K562 treated with DMSO at 1 percent for 24 hours (cell line): ENCODE measurements around the gene RHD. TPM values are rescaled to one million over a fixed set of nuclear protein-coding genes. Genes with fewer than 3 reads are reported as not detected.

Source experiments
- total RNA-seq: library from RNA; unstranded; fragments of 300-600 nt; gene quantifications from 2 replicates; pipeline ENCODE4 v1.2.3, GENCODE V29; 2022; ENCODE audit warnings: low read depth; ENCODE audit not compliant: insufficient read depth

Gene RHD
- total RNA-seq, result 6.1 and 8.1 TPM in 2 replicates

GRCh38 chr1:25272238-25272637 is at the start of gene RHD:
TSS of gene RHD (plus strand) at chr1:25272509. CDS start at chr1:25272548, 39 bp downstream.

GRCh38 chr1:25232027-25232865 is 40.1 kb upstream of the RHD start, which contains the start of gene SYF2:
TSS of gene SYF2 (minus strand) at chr1:25232502. CDS start at chr1:25232467, 35 bp downstream.

DNA sequence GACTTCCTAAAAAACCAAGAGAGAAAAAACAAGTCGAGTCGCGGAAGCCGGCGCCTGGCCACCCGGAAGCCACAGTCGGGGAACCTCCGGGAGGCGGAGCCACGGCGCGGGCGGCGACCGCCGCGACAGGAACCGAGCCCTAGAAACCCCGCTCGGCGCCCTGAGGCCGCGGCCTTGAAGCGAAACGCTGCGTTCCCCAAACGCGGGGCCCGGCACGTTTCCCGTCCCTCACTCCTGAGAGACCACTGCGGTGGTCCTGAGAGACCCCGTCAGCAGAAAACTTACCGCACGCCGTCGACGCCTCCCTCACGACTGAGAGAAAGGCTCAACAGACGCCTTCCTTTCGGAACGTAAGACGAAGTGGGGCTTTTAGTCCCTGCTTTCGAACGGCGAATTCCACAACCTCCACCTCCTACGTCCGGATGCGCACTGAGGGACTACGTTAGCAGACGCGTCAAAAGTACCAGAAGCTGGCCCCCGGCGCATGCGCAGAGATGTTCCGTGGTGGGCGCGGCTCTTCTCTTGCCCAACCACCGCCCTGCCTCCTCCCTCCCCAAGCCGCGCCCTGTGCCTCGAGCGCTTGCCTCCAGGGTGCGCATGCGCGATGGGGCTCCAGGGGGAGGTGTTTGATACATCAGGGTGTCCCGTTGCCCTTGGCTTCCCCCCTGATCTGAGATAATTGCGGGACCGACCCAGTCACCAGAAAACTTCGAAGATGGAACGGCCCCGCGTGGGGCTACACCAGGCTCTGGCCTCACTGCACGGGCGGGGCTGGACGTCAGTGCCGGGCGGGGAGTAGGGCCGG is 25.1 kb upstream of the RHD start, which contains the start of gene RSRP1:
TSS of gene RSRP1 (minus strand) at position 431 of the 805 bp plus-strand sequence. CDS start 491 bp downstream, outside the sequence.

DNA sequence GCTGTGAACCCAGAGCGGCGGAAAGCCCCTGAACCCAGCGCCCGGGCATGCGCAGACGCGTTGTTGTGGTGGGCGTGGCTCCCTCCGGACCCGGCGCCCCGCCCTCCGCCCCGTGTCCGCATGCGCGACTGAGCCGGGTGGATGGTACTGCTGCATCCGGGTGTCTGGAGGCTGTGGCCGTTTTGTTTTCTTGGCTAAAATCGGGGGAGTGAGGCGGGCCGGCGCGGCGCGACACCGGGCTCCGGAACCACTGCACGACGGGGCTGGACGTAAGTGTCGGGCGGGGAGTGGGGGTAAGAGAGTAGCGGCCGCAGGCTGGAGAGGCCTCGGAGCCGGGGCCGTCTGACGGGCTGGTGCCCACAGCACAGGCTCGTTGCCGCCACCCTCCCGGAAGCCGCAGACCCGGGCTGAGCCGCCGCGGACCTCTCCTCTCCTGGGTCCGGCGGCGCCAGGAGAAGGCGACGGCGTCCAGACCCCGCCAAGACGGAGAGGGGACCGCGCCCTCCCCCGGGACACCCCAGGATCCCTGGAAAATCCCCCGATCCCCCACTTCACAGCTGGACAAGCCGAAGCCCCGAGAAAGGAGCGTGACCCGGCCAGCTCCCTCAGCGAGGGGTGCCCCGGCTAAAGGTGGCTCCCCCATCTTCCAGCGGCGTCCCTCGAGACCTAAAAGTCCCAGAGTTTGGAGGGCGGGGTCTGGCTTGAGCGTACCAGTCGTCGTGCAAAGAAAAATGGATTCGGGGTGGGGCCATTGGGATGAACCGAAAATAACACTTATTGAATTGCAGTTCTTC is 66.1 kb downstream of the RHD start, which contains the start of gene TMEM50A:
TSS of gene TMEM50A (plus strand) at position 147 of the 794 bp plus-strand sequence. CDS start 2,153 bp downstream, outside the sequence.

Other genes with a start within 250 kb of the RHD start
- gene SYF2, start 40.0 kb upstream of the RHD start, total RNA-seq, result 60.7 and 63.4 TPM in 2 replicates
- gene RSRP1, start 25.1 kb upstream of the RHD start, total RNA-seq, result 102 and 105 TPM in 2 replicates
- gene TMEM50A, start 65.8 kb downstream of the RHD start, total RNA-seq, result 84.1 and 103 TPM in 2 replicates
- gene RHCE, start 148.3 kb downstream of the RHD start, total RNA-seq, result 12.1 and 13.0 TPM in 2 replicates
- 12.0 and 16.4 TPM in 2 replicates for gene MACO1, start 158.4 kb downstream of the RHD start, total RNA-seq